Right hindlimb (tissue), 1 donor: ENCODE measurements around the gene BRICD5.
A peak's percentile ranks its signal among the peaks of the same experiment; 100 is the strongest.

Experiments
- DNase-seq: peaks from one replicate; pipeline ENCODE4 v3.0.0-alpha.2; 2018

The BRICD5 gene

GRCh38 chr16:2196981-2197511 is 13.6 kb downstream of the BRICD5 start:
- no peak for DNase-seq

- peak; percentile 46 for DNase-seq
These were observed 14.3 kb downstream of the BRICD5 start, which contains the start of gene CASKIN1 for GRCh38 chr16:2196162-2196980. TSS of gene CASKIN1 (minus strand) at chr16:2196605. CDS start at chr16:2196432, 173 bp downstream.

GRCh38 chr16:2195322-2196161 is 15.1 kb downstream of the BRICD5 start:
- peak; percentile 33 for DNase-seq

DNA sequence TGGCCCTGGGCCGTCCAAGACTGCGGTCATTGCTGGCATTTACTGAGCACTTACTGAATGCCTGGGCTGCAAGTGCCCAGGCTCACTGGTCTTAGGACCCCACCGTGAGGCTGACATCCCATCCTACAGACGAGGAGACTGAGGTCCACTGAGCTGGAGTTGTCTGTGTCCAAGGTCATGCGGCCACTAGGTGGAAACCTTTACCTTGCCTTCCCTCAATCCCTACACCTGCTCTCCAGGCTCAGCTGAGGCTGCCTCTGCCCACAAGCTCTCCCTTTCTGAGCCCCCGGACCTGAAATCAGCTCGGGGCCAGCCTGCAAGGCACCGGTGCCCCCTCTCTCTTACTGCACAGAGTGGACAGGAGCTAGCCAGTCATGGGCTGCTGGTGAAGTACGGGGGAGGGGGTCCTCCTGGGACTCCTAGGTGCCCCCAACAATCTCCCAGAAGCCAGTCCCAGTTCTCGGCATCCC is 15.8 kb downstream of the BRICD5 start:
- DNase-seq = peak; percentile 54

DNA sequence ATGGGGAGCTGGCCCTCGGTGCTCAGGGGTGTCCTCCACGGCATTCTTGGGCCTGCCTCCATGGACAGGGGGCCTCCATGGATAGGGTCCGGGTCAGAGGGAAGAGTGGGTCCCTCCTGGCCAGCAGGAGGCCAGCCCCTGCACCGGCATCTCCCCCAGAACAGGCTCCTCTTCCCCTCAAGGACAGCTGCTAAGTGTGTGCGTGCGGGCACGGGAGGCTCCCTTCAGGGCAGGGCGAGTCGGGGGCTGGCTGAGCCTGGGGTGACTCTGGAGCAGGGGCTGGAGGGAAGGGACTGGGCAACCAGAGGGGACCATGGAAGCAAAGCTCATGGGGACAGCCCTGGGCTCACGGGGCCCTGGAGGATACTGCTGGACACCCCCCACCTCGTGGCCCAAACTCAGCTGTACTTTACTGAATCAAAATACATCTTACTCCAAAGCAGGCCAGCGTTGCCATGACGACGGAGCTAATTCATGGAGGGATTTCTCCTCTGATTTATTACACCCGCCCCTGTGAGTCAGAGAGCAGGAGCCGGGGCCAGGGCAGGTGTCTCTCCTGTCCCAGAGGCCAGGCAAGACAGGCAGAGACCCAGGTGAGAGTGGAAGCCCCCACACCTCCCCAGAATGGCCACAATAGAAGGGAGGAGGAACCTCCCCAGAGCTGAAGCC is 16.4 kb downstream of the BRICD5 start:
- no peak for DNase-seq

DNA sequence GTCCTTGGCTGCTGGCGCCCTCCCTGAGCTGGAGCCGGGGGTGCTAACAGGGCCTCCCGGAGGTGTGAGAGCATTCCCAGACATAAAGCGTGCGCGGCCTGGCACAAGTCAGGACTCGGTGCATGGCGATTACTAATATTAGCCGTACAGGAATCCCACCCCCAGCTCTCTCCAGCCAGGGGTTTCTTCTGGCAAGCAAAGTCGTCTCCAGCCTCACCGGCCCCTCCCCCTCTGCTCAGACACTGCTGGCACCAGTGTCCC is 19.3 kb downstream of the BRICD5 start:
- no peak for DNase-seq

DNA sequence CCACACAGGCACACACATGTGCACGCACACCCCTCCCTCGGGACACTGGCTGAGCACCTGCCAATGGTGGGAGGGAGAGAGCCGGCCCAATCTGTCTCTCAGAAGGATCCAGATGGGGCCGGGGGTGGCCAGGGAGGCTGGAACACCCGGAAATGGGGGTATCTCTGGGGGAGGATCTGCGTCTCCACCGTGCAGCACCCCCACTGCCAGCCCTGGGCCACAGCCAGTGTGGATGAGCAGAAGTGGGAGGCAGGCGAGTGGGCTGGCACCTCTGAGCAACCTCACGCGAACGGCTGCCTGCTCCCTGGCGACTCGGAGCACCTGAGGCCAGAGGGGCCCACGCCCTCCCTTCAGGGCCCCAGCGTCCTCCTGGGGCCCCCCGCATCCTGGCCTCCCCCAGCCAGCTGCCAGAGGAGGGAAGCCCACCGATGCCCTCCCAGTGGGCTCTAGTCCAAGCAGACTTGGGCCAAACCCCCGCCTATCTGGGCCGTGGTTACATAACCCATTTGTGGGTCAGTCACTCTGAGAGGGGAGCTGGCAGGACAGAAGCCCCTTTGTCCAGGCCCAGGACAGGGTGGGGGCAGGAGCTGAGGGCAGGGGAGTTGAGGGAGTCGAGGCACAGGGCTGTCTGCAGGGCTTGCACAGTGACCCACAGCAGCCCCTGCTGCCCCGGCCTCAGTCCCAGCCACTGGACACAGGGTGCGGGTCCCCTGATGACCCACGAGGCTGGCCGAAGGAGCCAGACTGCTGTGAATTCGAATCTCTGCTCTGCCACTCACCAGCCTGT is 19.8 kb downstream of the BRICD5 start:
- no peak for DNase-seq

DNA sequence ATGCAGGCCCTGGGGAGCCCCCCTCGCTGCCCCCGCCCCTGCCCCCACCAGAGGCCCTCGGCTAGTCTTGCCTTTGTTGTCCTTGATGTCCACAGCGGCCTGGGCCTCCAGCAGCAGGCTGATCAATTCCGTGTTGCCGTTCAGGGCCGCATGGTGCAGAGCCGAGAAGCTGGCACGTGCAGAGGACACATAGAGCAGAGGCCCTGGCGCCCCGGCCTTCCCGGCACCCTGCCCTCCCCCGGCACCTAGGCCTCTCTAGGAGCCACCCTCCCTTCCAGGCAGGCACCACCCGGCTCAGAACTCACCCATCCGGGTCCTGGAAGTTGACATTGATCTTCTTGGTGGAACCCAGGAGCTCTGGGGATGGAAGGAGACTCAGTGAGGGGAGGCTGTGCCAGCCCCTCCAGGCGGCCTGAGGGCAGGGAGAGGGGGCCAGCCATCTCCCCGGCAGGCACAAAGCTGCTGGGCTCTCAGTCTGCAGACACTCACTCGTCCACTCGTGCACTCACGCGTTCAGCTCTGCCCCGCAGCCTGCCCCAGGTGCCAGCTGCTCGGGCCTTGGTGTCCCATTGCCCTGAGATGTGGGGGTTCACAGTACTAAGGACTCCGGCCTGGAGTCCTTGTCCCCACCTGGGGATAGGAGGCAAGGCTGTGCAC is 20.5 kb downstream of the BRICD5 start:
- no peak for DNase-seq

DNA sequence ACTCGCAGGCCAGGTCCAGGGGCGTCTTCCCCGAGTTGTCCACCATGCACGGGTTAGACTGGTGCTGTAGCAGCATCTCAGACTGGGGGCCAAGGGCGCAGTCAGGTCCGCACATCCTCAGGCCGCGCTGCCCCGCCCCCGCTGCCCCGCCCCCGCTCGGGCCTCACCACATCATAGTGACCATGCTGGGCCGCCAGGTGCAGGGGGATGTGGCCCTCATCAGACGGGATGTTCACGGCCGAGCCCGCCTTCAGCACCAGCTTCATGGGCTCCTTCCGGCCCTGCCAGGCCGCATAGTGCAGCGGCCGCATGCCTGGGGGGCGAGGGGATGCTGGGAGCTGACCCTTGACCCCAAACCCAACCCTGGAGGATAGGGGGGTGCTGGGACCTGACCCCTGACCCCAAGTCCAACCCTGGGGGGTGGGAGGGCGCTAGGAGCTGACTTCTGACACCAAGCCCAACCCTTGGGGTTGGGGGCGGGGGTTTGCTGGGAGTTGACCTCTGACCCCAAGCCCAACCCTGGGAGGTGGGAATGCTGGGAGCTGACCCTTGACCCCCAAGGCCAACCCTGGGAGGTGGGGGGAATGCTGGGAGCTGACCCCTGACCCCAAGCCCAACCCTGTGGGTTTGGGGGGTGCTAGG is 21.3 kb downstream of the BRICD5 start:
- no peak for DNase-seq

DNA sequence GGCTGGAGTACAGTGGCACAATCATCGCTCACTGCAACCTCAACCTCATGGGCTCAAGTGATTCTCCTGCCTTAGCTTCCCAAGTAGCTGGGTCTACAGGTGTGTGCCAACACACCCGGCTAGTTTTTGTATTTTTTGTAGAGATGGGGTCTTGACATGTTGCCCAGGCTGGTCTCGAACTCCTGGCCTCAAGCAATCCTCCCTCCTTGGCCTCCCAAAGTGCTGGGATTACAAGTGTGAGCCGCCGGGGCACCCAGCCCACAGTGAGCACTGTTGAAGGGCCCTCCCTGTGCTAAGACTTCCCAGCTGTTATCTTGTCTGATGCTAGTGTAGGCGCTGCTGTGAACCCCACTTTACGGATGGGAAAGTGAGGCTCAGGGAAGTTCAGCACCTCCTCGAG is 22.3 kb downstream of the BRICD5 start:
- DNase-seq = no peak

- DNase-seq = no peak
These were observed 23.5 kb downstream of the BRICD5 start for GRCh38 chr16:2187212-2187611.

GRCh38 chr16:2186505-2186904 is 24.2 kb downstream of the BRICD5 start:
- DNase-seq = no peak

DNA sequence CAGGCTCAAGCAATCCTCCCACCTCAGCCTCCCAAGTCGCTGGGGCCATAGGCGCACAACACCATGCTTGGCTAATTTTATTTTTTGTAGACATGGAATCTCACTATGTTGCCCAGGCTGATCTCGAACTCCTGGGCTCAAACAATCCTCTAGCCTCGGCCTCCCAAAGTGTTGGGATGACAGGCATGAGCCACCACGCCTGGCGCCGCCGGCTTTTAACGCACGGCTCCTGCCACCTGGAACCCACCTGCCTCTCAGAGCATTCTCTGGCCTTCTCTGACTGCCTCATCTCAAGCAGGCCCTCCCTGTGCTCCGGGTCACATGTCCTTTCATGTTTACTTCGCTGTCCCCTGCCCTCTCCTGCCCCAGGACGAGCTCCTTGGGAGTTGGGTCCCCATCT is 24.6 kb downstream of the BRICD5 start:
- no peak for DNase-seq

DNA sequence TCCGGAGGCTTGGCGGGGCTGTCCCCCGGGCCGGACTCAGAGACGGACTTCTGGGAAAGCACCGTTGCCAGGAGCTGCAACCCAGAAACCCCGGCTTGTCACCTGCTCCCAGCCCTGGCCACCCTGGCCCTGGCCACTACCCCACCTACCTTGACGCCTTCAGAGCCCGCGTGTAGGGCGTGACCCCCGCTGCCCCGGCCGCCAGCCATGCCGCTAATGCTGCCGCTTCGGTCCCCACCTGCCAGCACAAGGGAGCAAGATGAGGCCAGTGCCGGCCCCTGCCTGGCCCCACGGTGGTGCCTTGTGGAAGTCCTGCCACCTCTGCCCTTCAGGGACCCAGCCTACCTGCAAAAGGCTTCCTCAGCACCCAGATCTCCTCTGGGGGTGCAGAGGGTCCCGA is 25.7 kb downstream of the BRICD5 start:
- no peak for DNase-seq

DNA sequence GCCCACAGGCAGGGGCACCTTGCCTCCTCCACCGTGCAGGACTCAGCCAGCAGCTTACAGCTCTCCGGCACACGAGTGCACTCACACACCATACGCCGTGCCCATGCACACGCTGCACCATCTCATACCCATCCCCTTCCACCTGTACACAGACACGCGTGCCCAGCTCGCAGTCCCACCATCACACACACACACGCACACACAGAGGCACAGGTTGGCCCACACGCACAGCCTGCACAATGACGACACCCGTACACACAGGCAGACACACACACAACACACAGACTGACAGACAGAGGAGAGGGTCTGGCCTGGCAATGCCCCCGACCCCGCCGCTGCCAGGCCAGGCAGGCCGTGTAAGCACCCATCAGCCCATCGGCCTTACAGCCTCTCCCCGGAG is 26.3 kb downstream of the BRICD5 start:
- no peak for DNase-seq

DNA sequence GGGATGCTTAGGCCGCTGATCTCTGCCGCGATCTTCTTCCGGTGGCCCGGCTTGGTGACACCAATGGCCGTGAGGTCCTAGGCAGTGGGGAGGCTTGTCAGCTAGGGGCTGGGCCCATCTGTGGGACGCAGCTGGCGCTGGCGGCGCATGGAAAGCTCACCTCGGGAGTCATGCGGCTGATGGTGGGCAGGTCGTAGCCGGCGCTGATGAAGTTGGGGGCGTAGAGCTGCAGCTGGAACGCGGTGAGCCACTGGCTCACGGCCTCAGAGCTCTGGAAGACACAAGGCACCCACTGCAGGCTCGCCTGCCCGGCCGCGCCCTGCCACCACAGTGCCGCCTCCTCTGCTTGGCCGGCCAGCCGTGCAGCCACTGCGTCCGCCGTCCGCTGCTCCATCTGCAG is 27.0 kb downstream of the BRICD5 start:
- no peak for DNase-seq

- no peak for DNase-seq
These were observed 28.7 kb downstream of the BRICD5 start for GRCh38 chr16:2181952-2182351.

DNA sequence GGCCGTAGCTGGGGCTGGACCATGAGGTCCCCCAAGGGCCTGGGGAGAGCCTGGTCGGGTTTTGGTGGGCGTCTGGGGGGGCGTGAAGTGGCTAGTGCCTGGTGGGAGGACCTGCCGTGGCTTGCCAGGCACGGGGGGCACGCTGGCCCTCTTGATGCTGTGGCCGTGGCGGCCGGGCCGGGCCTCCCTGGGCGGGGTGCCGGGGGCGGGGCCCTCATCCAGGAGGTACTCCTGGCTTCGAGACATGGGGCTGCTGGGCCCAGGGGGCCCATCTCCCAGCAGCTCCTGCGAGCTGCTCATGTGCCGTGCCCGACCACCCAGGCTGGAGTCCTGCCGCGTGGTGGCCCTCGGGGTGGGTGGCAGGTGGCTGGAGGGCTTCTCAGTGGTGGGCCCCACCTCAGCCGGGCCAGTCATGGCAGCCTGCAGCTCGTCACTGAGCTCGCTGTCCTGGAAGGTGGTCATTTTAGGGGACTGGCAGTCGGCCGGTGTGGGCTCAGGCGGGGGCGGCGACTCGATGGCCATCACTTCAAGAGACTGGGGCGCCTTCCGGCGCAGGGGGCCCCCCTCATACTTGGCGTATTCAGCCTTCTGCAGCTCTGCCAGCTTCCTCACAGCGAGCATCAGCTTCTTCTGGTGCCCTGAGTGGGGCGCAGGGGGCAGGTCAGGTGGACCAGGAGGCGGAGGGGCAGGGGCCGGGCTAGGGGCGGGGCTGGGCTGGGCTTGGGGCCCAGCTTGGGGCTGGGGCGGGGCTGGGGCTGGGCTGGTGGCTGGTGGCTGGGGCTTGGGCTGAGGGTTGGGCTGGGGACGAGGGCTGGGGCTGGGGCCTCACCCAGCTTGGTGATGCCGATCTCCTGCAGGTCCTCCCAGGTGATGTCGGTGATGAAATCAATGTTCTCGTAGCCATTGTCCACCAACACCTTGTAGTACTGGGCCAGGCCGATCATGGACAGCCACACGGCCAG is 29.4 kb downstream of the BRICD5 start:
- no peak for DNase-seq

DNA sequence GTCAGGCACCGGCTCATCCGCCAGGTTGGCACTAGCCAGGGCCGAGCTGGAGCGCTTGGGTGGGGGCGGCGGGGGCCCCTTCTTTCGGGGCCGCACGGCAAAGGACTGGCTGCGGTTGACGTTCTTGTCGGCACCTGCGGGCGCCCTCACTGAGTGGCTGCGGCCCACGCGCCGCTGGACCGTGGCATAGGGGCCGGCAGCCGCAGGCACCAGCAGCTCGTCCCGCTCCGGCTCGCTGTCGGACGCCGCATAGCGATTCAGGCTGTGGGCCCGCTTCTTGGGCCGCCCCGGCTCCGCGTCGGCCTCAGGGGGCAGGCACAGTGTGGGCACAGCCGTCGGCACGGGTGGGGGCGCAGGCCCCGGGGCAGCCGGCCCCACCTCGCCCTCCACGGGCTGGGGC is 30.2 kb downstream of the BRICD5 start:
- DNase-seq = no peak

- no peak for DNase-seq
These were observed 31.1 kb downstream of the BRICD5 start for GRCh38 chr16:2179576-2179975.
